DMS153 (cell line): ENCODE data around the gene HIRA.

Experiments used
- DNase-seq: peaks from one replicate; lab custom pipeline; 2025; lab: John Stamatoyannopoulos, UW

Gene HIRA

DNA sequence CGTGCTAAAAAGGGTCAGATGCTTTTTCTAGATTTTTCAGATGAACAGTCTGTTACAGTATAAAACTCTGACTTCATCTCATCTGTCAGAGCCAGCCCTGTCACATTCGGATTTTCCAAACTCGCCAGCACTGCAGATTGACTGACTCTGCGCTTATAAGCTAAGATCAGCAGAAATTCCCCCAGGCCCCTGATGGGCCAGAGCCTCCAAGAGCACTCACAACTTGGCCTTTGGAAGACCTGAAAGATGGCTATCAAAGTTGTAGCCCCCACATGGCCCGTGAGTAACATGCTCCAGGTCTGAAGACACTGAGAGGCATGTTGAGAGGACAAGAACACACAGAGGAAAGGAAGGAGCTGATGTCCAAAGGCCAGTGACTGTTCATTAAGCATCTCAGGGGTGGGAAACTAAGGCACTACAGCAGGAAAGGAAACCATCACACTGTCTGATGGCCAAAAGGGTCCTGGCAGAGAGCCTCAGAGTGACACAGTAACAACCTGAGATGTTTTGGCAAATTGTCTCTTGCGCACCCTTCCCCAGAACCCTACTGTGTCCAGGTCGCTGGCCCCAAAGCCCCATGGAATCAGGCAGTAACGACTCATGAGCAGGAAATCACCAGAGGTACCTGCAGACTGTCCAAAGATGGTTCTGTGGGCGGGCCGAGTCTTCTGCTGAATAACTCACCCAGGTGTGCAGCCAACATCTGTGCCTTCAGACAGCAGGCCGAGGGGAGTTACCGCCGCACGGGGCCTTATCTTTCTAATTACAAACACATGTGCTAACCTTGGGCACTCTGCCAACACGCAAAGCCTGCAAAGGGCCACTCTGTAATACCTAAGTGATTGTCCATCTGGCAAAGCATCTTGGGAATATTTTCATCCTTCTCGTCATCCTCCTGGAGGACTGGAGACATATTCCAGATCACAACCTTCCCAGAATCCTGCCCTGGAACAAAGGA, 23.6 kb downstream of the HIRA start:
- no peak for DNase-seq

DNA sequence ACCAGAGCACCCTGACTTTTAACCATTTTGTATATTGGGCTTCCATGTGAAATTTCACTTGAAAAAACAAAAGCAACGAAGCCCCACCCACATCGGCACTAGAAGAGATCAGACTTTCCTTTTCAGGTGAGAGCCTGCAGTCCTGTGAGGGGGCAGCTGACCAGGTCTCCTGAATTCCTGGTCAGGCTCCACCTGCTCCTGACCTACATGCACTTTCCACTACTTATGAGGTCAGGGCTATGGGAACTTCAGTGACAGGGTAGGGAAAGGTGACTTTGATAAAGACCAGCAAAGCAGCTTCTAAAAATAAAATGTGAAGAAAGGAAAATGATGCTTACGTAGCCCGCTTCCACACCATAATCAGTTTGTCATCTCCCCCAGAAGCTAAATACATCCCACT, 24.7 kb downstream of the HIRA start:
- no peak for DNase-seq

DNA sequence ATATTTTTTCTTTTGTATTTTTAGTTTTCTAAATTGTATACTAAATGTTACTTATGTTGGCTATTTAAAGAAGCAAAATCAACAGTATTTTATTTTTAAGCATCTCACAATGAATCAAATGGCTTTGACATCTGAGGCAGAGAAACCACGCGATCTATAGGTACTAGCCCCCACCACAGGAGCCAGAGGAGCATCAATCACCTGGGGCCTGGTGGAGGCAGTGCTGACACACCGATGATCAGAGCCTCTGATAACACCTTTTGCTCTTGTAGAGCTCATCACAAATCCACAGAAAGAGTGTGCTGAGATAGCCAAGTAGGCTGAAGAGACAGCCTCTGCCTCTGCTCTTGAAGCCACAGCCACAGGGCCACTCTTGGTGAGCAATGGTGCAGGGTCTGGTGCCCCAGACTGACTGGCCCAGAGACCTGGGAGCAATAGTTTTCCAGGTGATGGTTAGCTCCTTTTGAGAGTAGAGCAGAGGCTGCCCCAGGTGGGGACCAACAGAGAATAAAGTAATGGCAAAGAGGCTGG, 25.2 kb downstream of the HIRA start:
- DNase-seq = no peak

DNA sequence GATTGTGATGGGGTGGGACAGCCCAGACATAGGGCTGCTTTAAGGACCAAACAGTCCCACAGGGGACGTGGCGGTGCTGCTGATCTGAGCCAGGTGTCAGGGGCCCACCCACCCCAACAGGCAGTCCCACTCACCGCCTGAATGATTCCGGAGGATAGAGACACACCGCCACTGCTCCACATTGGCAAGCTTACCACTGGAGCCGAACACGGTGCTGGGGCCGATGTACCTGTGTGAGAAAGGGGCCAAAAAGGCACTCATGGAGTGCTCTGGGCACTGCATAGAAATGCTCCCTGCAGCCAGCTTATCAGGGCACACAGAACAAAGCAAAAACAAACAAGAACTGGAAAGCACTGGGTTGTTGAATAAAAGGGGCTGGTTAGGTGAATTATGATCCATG, 25.9 kb downstream of the HIRA start:
- DNase-seq = no peak

DNA sequence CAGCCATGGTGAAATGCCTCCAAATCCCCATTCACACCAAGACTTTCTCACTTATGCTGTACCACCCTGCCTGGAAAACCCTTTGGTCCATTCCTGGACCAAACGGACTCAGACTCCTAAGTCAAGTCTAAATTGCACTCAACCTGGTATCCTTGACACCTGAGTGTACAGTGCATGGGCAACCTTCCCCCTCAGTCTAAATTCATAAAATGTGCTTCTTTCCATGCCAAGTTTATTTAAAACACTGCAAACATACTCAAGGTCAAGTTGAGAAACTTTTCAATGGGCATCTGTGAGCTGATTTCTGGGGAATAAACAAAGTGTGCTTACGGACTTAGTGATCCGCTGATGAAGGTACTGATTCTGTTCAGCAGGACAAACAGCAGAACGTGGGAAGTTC, 26.4 kb downstream of the HIRA start:
- DNase-seq = no peak

DNA sequence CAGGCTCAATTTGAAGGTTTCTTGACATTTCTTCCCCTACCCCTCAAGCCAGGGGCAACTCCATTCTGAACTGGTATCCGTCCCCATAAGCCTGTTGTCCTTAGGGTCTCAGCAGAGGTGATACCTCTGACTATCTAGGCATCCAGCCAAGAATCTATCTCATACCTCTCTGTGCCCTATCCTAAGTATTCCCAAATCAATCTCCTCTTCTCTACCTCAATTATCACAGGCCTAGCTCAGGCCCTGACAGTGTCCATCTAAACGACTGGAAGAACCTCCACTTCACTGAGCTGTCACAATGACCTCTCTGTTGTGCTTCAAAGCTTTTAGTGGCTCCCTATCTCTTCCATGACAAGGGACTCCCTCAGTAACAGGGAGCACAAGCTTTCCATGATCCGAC, 26.9 kb downstream of the HIRA start:
- no peak for DNase-seq

DNA sequence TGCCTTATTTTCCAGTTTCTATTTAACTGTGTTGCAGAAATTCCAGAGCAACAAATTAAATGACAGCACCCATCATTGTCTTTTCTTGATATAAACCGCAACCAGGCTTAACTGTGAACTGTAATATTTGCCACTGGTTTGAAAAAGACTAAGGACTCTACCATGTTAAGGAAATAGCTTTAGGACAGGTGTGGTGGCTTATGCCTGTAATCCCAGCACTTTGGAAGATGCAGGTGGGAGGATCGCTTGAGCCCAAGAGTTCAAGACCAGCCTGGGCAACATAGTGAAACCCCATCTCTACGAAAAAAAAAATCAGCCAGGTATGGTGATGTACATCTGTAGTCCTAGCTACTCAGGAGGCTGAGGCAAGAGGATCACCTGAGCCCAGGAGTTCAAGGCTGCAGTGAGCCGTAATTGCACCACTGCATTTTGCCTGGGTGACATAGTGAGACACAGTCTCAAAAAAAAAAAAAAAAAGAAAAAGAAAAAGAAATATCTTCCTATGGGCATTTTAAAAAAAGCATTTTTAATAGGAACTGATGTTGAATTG, 28.8 kb downstream of the HIRA start:
- DNase-seq = no peak

DNA sequence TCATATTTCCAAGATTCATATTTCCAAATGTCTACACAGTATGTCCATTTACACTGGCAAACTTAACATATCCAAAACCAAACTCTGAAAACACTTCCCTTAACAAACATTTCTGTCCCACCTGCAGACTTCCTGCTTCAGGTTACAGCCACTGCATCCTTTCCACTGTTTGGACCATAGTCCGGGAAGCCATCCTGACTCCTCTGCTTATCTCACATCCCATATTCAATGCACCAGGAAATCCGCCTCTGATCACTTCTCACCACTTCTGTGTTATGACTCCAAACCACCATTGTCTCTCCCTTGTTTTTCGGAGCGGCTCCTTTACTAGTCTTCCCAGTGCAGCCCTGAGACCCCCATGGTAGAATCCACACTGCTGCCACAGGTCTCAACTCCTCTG, 30.1 kb downstream of the HIRA start:
- DNase-seq = no peak

DNA sequence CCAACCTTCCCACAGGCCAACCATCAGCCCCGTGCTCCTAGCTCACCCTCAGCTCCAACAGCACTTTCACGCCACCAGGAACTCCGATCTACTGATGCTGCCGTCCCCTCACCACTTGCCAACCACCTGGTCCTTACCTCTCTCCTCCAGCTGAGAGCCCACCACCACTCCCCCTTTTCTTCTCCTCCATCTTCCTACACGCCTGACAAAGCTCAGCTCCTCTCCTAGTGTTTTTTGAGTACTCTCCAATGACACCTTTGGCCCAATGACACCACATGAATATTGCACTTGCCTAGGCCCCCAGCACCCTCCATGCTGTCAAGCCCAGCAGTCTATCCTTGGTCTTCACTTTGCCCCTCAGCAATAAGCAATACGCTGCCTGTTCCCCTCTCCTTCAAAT, 30.7 kb downstream of the HIRA start:
- DNase-seq = no peak

DNA sequence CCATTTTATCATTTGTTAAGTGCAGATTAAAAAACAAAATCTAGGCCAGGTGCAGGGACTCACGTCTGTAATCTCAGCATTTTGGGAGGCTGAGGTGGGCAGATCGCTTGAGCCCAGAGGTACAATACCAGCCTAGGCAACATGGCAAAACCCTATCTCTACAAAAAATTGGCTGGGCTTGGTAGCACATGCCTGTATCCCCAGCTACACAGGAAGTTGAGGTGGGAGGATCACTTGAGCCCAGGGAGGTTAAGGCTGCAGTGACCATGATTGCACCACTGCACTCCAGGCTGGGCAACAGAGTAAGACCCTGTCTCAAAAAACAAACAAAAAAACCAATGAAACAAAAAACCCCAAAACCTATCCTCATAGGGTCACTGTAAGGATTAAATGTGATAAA, 32.9 kb downstream of the HIRA start:
- DNase-seq = no peak

DNA sequence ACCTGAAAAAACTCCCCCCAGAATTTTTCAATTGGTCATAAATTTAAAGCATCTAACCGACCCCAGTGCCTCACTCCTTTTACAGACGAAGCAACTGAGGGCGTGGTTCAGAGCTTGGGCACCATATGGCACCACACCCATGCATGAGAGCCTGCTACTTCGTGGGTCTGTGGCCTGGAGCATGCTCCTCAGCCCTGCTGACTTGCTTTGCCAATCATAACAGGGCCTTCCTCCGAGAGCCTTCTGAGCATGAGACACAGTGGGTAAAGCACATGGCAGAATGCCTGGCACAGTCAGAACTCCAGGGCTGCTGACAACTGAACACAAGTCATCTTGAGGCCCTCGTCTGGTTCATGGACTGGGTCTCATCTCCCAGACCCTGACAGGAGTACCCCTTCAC, 33.3 kb downstream of the HIRA start:
- no peak for DNase-seq

DNA sequence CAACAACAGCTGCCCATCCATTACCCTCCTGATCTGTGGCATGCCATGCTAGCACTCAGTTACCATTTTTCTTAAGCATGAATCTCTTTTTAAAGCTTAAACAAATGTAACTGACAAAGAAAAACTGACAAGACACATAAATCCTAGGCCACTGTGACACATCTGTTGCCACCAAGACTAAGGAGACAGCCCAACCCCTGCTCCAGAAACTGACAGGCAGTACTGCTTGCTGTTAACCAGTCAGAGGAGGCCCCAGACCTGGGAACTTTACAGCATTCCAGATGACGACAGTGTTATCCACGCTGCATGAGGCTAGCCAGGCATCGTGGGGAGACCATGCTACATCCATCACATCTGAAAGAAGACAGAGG, 33.8 kb downstream of the HIRA start:
- DNase-seq = no peak

DNA sequence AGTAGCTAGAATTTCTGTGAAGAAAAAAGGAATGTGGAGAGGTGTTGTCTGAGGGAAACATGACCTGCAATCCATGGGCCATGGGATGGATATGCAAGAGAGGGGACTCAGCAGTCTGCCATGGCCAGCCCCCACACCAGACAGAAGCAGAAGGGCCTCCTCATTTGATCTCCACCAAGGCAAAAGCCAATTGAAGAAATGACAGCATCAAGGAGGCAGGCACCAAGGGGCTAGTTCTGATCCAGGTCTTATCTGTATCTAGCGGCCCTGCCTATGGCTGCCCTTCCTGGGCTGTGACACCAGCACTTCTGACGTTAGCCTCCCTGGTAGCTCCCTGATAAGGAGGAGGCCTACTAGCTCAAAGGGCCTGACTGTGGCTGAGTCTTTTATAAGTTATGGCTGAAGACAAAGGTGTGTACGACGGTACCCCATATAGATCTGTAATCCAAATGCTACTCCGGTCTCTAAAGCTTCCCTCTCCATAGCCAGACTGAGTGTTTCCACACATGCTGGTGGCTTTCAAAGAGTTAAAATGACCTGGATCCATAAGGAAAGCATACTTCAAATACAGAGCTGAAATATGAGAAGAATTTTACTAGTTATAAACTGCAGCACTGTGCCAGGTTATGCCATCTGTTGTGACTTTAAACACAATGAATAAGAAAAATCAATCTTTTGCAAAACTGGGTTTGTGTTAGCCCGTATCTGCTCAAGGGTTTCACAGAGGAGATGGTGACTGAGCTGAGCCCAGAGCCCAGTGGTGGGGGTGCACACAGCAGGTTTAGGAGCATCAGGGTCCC, 34.4 kb downstream of the HIRA start:
- no peak for DNase-seq

DNA sequence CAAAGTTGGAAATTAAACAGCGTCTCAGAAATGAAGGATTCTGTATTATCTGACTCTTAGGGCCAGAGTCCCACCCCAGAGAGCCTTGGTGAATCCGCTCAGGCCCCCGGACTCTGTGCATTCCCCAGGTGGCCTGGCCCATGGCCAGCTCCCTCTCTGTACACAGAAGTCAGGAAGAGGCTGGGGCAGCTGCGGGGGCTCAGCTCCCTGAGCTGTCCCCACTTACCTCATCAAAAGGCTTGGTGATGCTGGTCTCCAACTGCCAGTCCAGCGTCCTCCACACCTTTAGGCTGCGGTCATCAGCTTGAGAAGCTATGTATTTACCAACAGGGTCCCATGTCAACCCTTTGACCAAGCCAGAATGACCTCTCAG, 35.0 kb downstream of the HIRA start:
- DNase-seq = no peak

DNA sequence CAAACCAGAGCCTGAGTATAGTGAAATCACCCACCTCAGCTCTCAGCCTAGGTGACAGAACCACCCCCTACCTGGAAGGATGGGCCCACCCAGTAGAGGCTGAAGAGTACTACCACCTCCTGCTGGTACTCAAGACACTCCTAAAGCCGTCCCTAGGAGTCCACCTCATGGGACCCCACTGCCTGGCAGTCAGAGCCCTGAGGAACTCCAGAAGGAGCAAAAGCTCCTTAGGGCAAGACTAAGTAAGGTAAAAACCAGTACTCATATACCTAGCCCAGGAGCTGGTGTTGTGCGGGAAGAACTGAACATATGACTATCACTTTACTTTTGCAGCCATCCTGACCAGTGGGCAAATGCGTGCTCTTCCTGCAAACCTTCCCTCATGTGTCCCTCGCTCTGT, 36.3 kb downstream of the HIRA start:
- no peak for DNase-seq

DNA sequence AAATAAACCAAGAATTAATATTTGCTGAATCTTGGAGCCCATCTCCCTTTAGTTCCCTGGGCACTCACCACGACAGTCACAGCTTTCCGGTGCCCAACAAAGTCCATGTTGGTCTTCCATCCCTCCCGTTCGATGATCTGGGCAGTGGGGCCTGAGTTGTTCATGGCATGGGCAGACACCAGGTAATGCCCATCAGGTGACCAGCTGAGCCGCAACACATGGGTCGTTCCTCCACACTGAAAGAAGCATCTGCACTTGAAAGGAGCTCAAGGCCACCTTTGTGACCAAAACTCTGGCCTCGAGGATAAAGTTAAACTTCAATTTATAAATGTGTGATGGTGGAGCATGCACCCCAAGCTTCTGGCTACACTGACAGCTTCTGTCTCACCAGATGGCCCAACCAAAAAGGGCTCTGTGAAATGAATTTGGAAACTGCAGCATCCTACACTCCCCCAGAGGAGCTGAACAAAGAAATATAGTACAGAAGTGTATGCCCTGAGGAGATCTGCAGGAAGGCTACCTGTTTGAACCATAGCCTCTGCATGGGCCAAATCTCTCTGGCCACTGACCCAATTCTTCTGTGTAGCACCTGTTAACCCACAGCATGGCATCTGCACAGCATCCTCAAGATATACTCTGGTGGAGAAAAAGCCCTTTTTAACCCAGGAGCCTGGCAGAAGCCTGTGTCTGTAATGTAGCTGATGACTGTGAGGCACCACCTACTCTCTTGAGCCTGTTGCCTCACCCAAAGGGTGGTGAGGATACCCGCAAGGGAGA, 37.1 kb downstream of the HIRA start:
- no peak for DNase-seq

DNA sequence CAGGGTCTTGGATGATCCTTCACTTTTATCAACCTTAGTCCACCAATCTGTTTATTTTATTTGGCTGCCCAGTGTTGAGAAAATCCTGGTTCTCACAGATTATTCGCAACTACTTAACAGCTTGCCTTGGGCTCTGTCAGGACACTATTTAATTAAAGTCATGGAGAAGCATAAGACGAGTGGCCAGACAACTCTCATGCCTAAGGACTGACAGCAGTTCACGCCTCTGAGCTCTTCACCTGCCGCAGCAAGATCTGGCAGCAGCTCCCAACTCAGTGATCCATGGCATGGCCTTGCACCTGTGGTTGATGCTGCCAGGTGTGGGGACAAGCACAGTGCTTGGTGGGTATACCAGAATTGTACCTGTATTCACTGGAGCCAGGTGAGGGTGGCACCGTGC, 37.8 kb downstream of the HIRA start:
- no peak for DNase-seq

DNA sequence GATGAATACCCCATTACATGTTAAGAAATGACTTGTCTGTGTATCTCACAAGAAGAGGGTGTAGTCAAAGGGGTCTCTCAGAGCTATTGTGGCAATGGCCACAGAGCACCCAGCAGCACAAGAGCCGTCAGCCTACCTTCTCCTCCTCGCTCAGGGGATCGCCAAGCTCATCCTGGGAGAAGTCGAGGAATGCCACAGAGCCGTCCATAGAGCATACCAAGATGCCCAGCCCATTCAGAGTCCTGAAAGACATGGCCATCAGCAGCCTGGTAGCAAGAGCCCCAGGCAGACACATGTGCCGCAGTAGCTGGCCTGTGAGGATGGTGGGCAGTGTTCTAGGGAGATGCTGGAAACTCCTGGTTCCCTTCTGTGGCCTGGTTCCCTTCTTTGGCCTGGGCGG, 44.0 kb downstream of the HIRA start:
- DNase-seq = no peak

DNA sequence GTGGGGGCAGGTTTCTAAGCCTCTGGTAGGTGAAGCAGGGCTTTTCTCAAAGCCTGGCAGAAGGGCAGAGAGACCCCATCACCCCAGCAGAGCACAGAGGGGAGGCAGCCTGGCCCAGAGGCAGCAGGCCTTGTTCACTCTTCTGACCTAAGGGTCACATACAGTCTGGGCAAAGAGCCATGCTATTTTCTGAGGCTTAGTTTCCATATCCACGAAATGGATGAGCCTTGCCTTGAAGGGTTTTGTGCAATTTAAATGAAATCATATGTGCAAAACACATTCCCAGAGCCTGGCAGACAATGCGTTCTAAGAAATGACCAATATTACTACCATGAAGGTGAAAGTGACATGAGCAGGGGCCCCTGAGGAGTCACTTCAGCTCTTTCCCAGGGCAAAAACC, 44.5 kb downstream of the HIRA start:
- DNase-seq = no peak

DNA sequence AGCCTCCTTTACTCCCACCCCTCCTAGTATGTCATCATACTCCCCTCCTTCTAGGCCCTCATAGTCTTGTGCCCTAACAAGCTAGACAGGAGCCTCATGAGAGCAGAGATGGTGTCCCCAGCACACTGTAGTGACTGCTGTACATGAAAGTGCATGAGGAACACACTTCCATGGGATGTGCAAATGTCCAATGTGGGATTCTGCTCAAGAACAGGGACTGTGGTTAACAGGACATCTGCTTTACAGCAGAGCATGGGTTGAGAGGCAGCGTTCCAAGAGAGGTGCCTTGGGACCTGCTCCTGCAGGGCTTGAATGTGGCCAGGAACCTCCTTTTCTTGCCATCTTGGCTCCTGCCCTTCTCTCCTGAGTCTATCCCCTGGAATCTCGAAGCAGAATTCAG, 45.3 kb downstream of the HIRA start:
- DNase-seq = no peak

DNA sequence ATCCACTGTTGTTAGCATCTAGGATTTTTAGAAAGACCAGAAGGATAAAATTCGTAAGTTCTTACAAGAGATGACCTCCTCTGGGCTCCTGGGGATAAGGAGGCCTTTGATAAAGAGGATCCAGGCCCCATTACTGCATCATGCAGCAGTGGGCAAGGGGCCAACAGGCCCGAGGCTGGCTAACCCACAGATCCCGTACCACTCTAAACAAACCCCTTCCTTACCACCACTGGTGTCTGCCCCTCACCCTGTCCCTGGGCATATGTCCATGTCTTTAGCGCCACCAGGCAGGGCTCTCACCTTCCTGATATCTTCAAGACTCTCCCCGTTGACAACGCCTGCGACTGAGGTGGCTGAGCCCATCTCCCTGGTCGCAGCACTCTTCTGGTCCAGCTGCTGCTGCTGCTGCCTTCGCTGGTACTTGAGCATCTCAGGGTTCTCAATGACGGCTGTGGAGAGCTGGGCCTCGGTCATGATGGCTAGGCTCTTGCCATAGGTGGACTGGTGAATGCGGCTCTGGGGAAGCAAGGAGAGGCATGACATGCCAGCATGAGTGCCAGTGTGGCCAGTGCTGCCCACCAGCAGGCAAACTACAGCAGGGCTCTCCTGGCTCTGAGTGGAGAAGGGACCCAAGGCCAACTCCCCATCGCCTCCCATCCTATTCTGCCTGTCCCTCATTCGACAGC, 46.2 kb downstream of the HIRA start:
- DNase-seq = no peak

DNA sequence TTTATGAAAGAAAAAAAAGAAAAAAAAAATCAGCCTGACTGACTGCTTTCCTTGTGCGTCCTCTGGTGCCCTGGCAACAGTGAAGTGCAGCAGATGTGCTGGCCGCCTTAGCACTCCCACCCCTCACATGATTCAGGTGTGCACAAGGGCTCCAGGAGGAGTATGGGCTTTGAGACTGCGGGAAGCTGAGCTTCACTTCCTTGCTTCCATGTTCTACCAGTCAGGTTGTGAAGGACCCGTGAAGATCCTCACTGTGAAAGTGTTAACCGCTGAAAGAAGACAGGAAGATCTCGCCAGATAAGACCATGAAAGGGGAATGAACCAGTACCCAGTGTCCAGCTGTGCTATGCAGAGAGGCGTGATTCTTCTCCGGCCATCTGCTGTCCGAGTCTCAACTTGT, 48.2 kb downstream of the HIRA start:
- DNase-seq = no peak
